Stimulated activated CD4-positive, alpha-beta T cell treated with anti-CD3 and anti-CD28 coated beads, Interleukin-1b, Interleukin-23, amount 100 ng/mL, for 48 hours (primary cell): ENCODE measurements around the gene IQSEC1.

Source experiments
- DNase-seq: peaks from one replicate; pipeline ENCODE4 v3.0.0-alpha.2; 2020

IQSEC1 gene

GRCh38 chr3:12902181-12902999 lies 170.8 kb downstream of the IQSEC1 start:
- no peak for DNase-seq

- DNase-seq: no peak
These were observed 171.6 kb downstream of the IQSEC1 start for GRCh38 chr3:12901623-12902045.

GRCh38 chr3:12900885-12901411 lies 172.3 kb downstream of the IQSEC1 start:
- DNase-seq: no peak

GRCh38 chr3:12898965-12899755 lies 174.1 kb downstream of the IQSEC1 start:
- no peak for DNase-seq

GRCh38 chr3:12898290-12898964 lies 174.8 kb downstream of the IQSEC1 start:
- DNase-seq: no peak

GRCh38 chr3:12897381-12898289 lies 175.6 kb downstream of the IQSEC1 start:
- no peak for DNase-seq

- no peak for DNase-seq
These were observed 176.9 kb downstream of the IQSEC1 start for GRCh38 chr3:12896063-12896985.

- no peak for DNase-seq
These were observed 177.7 kb downstream of the IQSEC1 start for GRCh38 chr3:12895391-12896062.

GRCh38 chr3:12894629-12895028 lies 178.6 kb downstream of the IQSEC1 start:
- DNase-seq: no peak

- no peak for DNase-seq
These were observed 179.4 kb downstream of the IQSEC1 start for GRCh38 chr3:12893852-12894251.

- DNase-seq: no peak
These were observed 180.0 kb downstream of the IQSEC1 start for GRCh38 chr3:12893247-12893646.

GRCh38 chr3:12892840-12893189 lies 180.4 kb downstream of the IQSEC1 start:
- no peak for DNase-seq

GRCh38 chr3:12891985-12892839 lies 181.0 kb downstream of the IQSEC1 start:
- peak; percentile 23 for DNase-seq

- DNase-seq: no peak
These were observed 181.7 kb downstream of the IQSEC1 start for GRCh38 chr3:12891391-12891984.

- no peak for DNase-seq
These were observed 182.4 kb downstream of the IQSEC1 start for GRCh38 chr3:12890610-12891390.

GRCh38 chr3:12886736-12887135 lies 186.5 kb downstream of the IQSEC1 start:
- DNase-seq: no peak

GRCh38 chr3:12886106-12886679 lies 187.0 kb downstream of the IQSEC1 start:
- DNase-seq: peak; percentile 14

- DNase-seq: no peak
These were observed 187.7 kb downstream of the IQSEC1 start for GRCh38 chr3:12885583-12885930.
